Ascending aorta (tissue), 2 donors: Measurements from ENCODE around the gene SCD5. TPM values are rescaled to one million over a fixed set of nuclear protein-coding genes. Genes with fewer than 3 reads are reported as not detected.

Experiments used
- DNase-seq, 2 donors: peaks; one replicate each; pipeline ENCODE4 v3.0.0-alpha.2; 2019; ENCODE audit warnings: low spot score in 2 of 2
- H3K27ac ChIP-seq, 2 donors: fragments of 200-600 bp; sonication (generic); one replicate each; pipeline ENCODE4 v1.5.1; 2016 to 2017; ENCODE audit warnings: mild to moderate bottlenecking in 1 of 2
- H3K27me3 ChIP-seq: fragments of 200-600 bp; sonication (generic); one replicate; pipeline ENCODE4 v1.5.1; 2017
- H3K36me3 ChIP-seq, 2 donors: fragments of 200-600 bp; sonication (generic); one replicate each; pipeline ENCODE4 v1.5.1; 2016
- H3K4me1 ChIP-seq, 2 donors: fragments of 200-600 bp; sonication (generic); one replicate each; pipeline ENCODE4 v1.5.1; 2016 to 2017; ENCODE audit warnings: mild to moderate bottlenecking in 1 of 2
- H3K4me3 ChIP-seq, 2 donors: fragments of 200-600 bp; sonication (generic); one replicate each; pipeline ENCODE4 v1.5.1; 2016 to 2017; ENCODE audit warnings: mild to moderate bottlenecking in 1 of 2
- H3K9me3 ChIP-seq, 2 donors: fragments of 200-600 bp; sonication (generic); one replicate each; pipeline ENCODE4 v1.5.1; 2016
- CTCF ChIP-seq, 3 experiments: fragments of 200-600 bp in 2 of 3; fragments of 450-650 bp in 1 of 3; sonication (generic) in 2 of 3; IDR thresholded peaks; one replicate each; pipeline ENCODE4 v1.5.1; 2016 to 2019; ENCODE audit warnings: antibody characterized with exemption in 3 of 3, mild to moderate bottlenecking in 1 of 3, moderate library complexity in 1 of 3
- intact Hi-C: fragments of 100-400 bp; cut with DNase I; formaldehyde crosslinking; loops from one replicate; pipeline ENCODE4 v1.15.1; 2023
- total RNA-seq: library from RNA; depleted of rRNA; stranded (reverse); fragments of >200 nt; gene quantifications from one replicate; pipeline ENCODE4 v1.1.0, GENCODE V29; 2016

The SCD5 gene
- total RNA-seq, 1 donor from 2014 or later: 28.0 TPM

- H3K27ac ChIP-seq: no peak overlapping the region
- no peaks in the 10 kb centered on the region for H3K9me3 ChIP-seq
- no peaks in the 10 kb centered on the region for H3K27me3 ChIP-seq
- H3K36me3 ChIP-seq: no peaks in the 10 kb centered on the region
- TF ChIP-seq CTCF (IDR thresholded peaks at IDR 0.05): no peak
- no peak for DNase-seq
- H3K4me1 ChIP-seq: no peaks in the 10 kb centered on the region
- intact Hi-C loops: no loop called here
- no peak overlapping the region for H3K4me3 ChIP-seq
These were observed 175.4 kb downstream of the SCD5 start for GRCh38 chr4:82623121-82623683.

- Histone ChIP-seq H3K36me3 (no peaks in the 10 kb centered on the region), H3K9me3 (no peaks in the 10 kb centered on the region), H3K4me1 (no peaks in the 10 kb centered on the region), H3K4me3 (no peak overlapping the region), H3K27ac (no peak overlapping the region), H3K27me3 (no peaks in the 10 kb centered on the region)
- intact Hi-C loops: no loop called here
- TF ChIP-seq CTCF (IDR thresholded peaks at IDR 0.05): no peak
- DNase-seq: no peak
These were observed 177.3 kb downstream of the SCD5 start for GRCh38 chr4:82621251-82621650.

DNA sequence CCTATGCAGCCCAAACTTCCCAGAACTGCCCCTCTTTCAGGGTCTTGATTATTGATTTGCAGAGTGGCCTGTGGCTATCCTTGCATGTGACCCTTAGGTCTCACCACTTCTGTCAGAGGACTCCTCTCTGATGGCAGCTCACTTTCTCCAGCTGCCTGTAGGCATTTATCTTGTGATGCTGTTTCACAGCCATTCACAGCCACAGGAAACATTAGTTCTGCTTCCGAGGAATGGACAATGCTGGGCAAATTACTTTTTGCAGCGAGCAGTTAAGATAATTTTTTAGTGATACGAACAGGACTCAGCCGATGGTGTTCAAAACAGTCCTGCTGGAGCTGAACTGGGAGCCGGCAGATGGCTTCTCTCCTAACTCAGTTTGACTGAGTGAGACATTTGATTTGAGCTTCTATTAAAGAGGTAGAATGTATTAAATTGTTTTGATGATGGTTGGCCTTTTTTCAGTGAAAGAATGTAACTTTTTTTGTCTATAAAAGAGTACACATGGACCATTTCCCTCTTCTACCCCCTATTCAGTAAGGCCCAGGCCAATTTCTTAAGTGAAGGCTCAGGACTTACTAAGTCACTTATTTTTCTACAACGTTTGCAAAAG, 178.4 kb downstream of the SCD5 start:
- intact Hi-C loops: no loop called here
- Histone ChIP-seq H3K27ac (no peak overlapping the region), H3K4me1 (no peaks in the 10 kb centered on the region), H3K27me3 (no peaks in the 10 kb centered on the region), H3K4me3 (no peak overlapping the region), H3K9me3 (no peaks in the 10 kb centered on the region), H3K36me3 (no peaks in the 10 kb centered on the region)
- no peak for TF ChIP-seq CTCF (IDR thresholded peaks at IDR 0.05)
- no peak for DNase-seq

GRCh38 chr4:82618103-82618720, 180.4 kb downstream of the SCD5 start:
- TF ChIP-seq CTCF (IDR thresholded peaks at IDR 0.05): no peak
- intact Hi-C loops: no loop called here
- H3K4me3 ChIP-seq: no peak overlapping the region
- H3K27ac ChIP-seq: no peak overlapping the region
- H3K4me1 ChIP-seq: no peaks in the 10 kb centered on the region
- H3K36me3 ChIP-seq: no peaks in the 10 kb centered on the region
- no peaks in the 10 kb centered on the region for H3K27me3 ChIP-seq
- DNase-seq: no peak
- no peaks in the 10 kb centered on the region for H3K9me3 ChIP-seq

DNA sequence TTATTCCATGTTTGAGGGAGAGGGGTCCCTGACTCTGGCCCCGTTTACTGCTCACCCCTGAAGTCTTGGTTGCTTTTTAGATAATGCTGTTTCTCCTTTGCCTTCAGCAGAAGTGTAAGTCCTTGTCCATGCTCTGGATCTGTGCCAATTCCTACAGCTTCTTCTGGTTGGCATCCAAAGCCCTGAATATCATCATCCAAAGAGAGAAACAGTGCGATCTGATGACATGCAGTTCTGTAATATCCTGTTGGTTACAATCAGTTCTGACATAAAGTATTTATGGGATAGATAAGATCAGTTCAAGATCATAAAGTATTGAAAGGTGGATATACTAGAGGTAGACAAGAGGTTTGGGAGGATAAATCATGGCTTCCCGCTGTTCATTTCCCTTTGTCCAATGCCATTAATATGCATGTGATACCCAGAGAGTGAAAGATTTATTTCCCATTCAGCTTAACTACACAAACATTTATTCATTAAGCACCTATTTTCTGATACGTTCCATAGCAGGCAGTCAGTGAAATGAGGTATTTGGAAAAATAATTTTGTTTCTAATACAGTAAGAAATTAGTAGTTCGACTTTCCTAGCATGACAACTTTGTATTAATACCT, 183.7 kb downstream of the SCD5 start:
- intact Hi-C loops: no loop called here
- Histone ChIP-seq H3K4me3 (no peak overlapping the region), H3K27me3 (no peaks in the 10 kb centered on the region)

More for the DNA sequence above, 183.7 kb downstream of the SCD5 start:
- Histone ChIP-seq H3K4me1 (no peaks in the 10 kb centered on the region), H3K9me3 (no peaks in the 10 kb centered on the region), H3K36me3 (no peaks in the 10 kb centered on the region), H3K27ac (no peak overlapping the region)
- DNase-seq: no peak
- TF ChIP-seq CTCF (IDR thresholded peaks at IDR 0.05): no peak
